Measurements from ENCODE around the gene MPHOSPH6. TPM values are rescaled to one million over a fixed set of nuclear protein-coding genes. Genes with fewer than 3 reads are reported as not detected.

MPHOSPH6 gene
- total RNA-seq, 1 donor from 2014 or later: 111 TPM

- Histone ChIP-seq H3K79me2 (ENCODE audit: low read depth) (no peaks in the 10 kb centered on the region), H3K4me3 (no peak overlapping the region), H4K20me1 (ENCODE audit: low read depth) (no peaks in the 10 kb centered on the region), H3K27ac (no peak overlapping the region), H3K4me1 (no peaks in the 10 kb centered on the region), H3K27me3 (no peaks in the 10 kb centered on the region), H3F3A (ENCODE audit: low read depth) (no peaks in the 10 kb centered on the region), H3K4me2 (no peak overlapping the region), H3K9ac (no peak overlapping the region), H3K9me3 (ENCODE audit: low read depth) (no peaks in the 10 kb centered on the region), H2AFZ (replicated peaks) (no peak overlapping the region), H3K36me3 (no peaks in the 10 kb centered on the region)
- Mint-ChIP-seq H3K4me3 (no peak overlapping the region), H3K27me3 (ENCODE audit: insufficient read depth, low read depth) (peaks cover 2% of the 10 kb centered on the region), H3K4me1 (no peaks in the 10 kb centered on the region), H3K36me3 (no peaks in the 10 kb centered on the region), H3K27ac (no peak overlapping the region), H3K9me3 (no peaks in the 10 kb centered on the region)
- TF ChIP-seq EZH2 (IDR thresholded peaks at IDR 0.05) (no peak), CTCF (IDR thresholded peaks at IDR 0.05) (no peak), EZH2phosphoT487 (IDR thresholded peaks at IDR 0.05) (no peak)
- no peak for DNase-seq (ENCODE audit: low spot score)
These were observed 51.3 kb downstream of the MPHOSPH6 start for GRCh38 chr16:82118749-82119148.

DNA sequence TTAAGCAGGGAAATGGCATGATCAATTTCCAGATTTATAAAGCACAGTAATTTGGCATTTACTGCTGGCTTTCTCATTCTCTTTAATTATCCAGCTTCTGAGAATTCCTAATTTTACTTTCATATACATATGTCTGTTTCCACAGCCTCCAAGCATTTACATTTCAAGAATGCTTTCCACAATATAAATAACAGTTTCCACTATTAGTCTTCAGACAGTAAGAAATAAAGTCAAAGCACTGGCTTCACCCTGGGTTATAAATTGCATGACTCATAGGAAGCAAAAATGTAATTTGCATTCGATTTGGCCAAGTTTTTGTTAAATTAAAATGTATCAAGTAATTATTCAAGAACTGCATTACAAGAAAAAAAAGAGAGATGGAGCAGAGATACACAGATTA lies 53.5 kb downstream of the MPHOSPH6 start:
- Histone ChIP-seq H4K20me1 (ENCODE audit: low read depth) (no peaks in the 10 kb centered on the region), H3K36me3 (no peaks in the 10 kb centered on the region), H3K4me3 (no peak overlapping the region), H3F3A (ENCODE audit: low read depth) (no peaks in the 10 kb centered on the region), H3K4me2 (no peak overlapping the region), H3K9me3 (ENCODE audit: low read depth) (no peaks in the 10 kb centered on the region), H3K27me3 (no peaks in the 10 kb centered on the region), H2AFZ (replicated peaks) (no peak overlapping the region), H3K27ac (no peak overlapping the region), H3K79me2 (ENCODE audit: low read depth) (no peaks in the 10 kb centered on the region), H3K4me1 (no peaks in the 10 kb centered on the region), H3K9ac (no peak overlapping the region)
- no peak overlapping the region for H3K4me3 Mint-ChIP-seq
- no peaks in the 10 kb centered on the region for H3K36me3 Mint-ChIP-seq
- TF ChIP-seq CTCF (IDR thresholded peaks at IDR 0.05) (no peak), EZH2 (IDR thresholded peaks at IDR 0.05) (no peak), EZH2phosphoT487 (IDR thresholded peaks at IDR 0.05) (no peak)
- H3K4me1 Mint-ChIP-seq: no peaks in the 10 kb centered on the region
- no peak overlapping the region for H3K27ac Mint-ChIP-seq
- H3K27me3 Mint-ChIP-seq (ENCODE audit: insufficient read depth, low read depth): peaks cover 2% of the 10 kb centered on the region
- no peaks in the 10 kb centered on the region for H3K9me3 Mint-ChIP-seq
- DNase-seq (ENCODE audit: low spot score): no peak

DNA sequence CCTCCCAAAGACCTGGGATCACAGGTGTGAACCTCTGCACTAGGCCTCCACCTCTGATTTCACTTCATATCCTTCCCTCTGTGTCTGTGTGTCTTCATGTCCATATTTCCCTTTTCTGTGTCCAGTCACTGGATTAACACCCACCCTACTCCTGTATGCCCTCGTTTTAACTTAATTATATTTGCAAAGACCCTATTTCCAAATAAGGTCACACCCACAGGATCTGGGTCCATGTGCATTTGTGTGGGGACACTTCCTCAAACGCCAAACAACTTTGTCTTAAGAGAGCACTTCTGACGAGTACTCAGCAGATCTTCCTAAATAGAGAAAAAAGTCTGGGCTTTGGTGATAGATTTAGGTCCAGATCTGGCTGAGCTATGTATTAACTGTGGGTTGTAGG lies 56.3 kb downstream of the MPHOSPH6 start:
- peaks cover 2% of the 10 kb centered on the region for H3K27me3 Mint-ChIP-seq (ENCODE audit: insufficient read depth, low read depth)
- H3K9ac ChIP-seq: no peak overlapping the region
- no peaks in the 10 kb centered on the region for H3K9me3 Mint-ChIP-seq
- no peak overlapping the region for H3K4me3 ChIP-seq
- no peaks in the 10 kb centered on the region for H3K79me2 ChIP-seq (ENCODE audit: low read depth)
- no peaks in the 10 kb centered on the region for H3F3A ChIP-seq (ENCODE audit: low read depth)
- H3K27me3 ChIP-seq: no peaks in the 10 kb centered on the region
- no peaks in the 10 kb centered on the region for H3K4me1 ChIP-seq
- H3K27ac Mint-ChIP-seq: no peak overlapping the region
- H3K36me3 ChIP-seq: no peaks in the 10 kb centered on the region
- TF ChIP-seq EZH2phosphoT487 (IDR thresholded peaks at IDR 0.05) (no peak), EZH2 (IDR thresholded peaks at IDR 0.05) (no peak), CTCF (IDR thresholded peaks at IDR 0.05) (no peak)
- no peak overlapping the region for H3K27ac ChIP-seq
- DNase-seq (ENCODE audit: low spot score): no peak
- no peak overlapping the region for H3K4me2 ChIP-seq
- H3K9me3 ChIP-seq (ENCODE audit: low read depth): no peaks in the 10 kb centered on the region
- no peaks in the 10 kb centered on the region for H4K20me1 ChIP-seq (ENCODE audit: low read depth)
- H3K4me1 Mint-ChIP-seq: no peaks in the 10 kb centered on the region
- H3K4me3 Mint-ChIP-seq: no peak overlapping the region
- no peaks in the 10 kb centered on the region for H3K36me3 Mint-ChIP-seq
- no peak overlapping the region for H2AFZ ChIP-seq (replicated peaks)

Measured in neural progenitor cell (in vitro differentiated cells).